OCI-LY1 (cell line): ENCODE measurements around the gene DOK6.

Source experiments
- H2AFZ ChIP-seq: fragments of 200-600 bp; sonication (generic), shearing (Covaris generic); 2 replicates; pipeline ENCODE4 v1.6.0; 2014; ENCODE audit warnings: antibody characterized with exemption, mild to moderate bottlenecking, low read length
- H3F3A ChIP-seq: fragments of 200-600 bp; sonication (generic), shearing (Covaris generic); 2 replicates; pipeline ENCODE4 v1.6.0; 2014; ENCODE audit warnings: mild to moderate bottlenecking, antibody characterized with exemption, low read length, moderate library complexity; ENCODE audit not compliant: insufficient read depth
- H3K27ac ChIP-seq: fragments of 200-600 bp; sonication (generic); 2 replicates; pipeline ENCODE4 v1.5.1; 2014; ENCODE audit warnings: low read length, mixed run types, mild to moderate bottlenecking, low read depth; ENCODE audit not compliant: poor library complexity, severe bottlenecking
- H3K27me3 ChIP-seq: fragments of 200-600 bp; sonication (generic); 2 replicates; pipeline ENCODE4 v1.6.0; 2014; ENCODE audit warnings: antibody characterized with exemption, mild to moderate bottlenecking, low read length, moderate library complexity; ENCODE audit not compliant: insufficient read depth
- H3K36me3 ChIP-seq: fragments of 200-600 bp; sonication (generic); 2 replicates; pipeline ENCODE4 v1.6.1; 2014; ENCODE audit warnings: mild to moderate bottlenecking, antibody characterized with exemption, low read length, moderate library complexity, mixed read lengths; ENCODE audit not compliant: insufficient read depth
- H3K4me1 ChIP-seq: fragments of 200-600 bp; sonication (generic); 2 replicates; pipeline ENCODE4 v1.5.1; 2014; ENCODE audit warnings: mild to moderate bottlenecking, low read length, moderate library complexity; ENCODE audit not compliant: insufficient read depth, severe bottlenecking
- H3K4me2 ChIP-seq: fragments of 200-600 bp; sonication (generic), shearing (Covaris generic); 2 replicates; pipeline ENCODE4 v1.6.1; 2014; ENCODE audit warnings: low read length
- H3K4me3 ChIP-seq: fragments of 200-600 bp; sonication (generic); 2 replicates; pipeline ENCODE4 v1.5.1; 2014; ENCODE audit warnings: low read length, low read depth, mild to moderate bottlenecking, mixed read lengths; ENCODE audit not compliant: poor library complexity, severe bottlenecking
- H3K79me2 ChIP-seq: fragments of 200-600 bp; shearing (Covaris generic); 2 replicates; pipeline ENCODE4 v1.6.1; 2016; ENCODE audit warnings: mixed run types, low read length, mixed read lengths; ENCODE audit not compliant: insufficient read depth
- H3K9ac ChIP-seq: fragments of 200-600 bp; sonication (generic), shearing (Covaris generic); 2 replicates; pipeline ENCODE4 v1.6.1; 2014; ENCODE audit warnings: mild to moderate bottlenecking, low read length, mixed read lengths
- H3K9me2 ChIP-seq: fragments of 200-600 bp; sonication (generic), shearing (Covaris generic); 2 replicates; pipeline ENCODE4 v1.6.1; 2014; ENCODE audit warnings: low read depth, mild to moderate bottlenecking, low read length, mixed read lengths
- H3K9me3 ChIP-seq: fragments of 200-600 bp; shearing (Covaris generic); 2 replicates; pipeline ENCODE4 v1.6.1; 2014; ENCODE audit warnings: low read length, mixed read lengths
- H4K20me1 ChIP-seq: fragments of 200-600 bp; sonication (generic), shearing (Covaris generic); 2 replicates; pipeline ENCODE4 v1.6.0; 2016; ENCODE audit warnings: mild to moderate bottlenecking, low read length; ENCODE audit not compliant: insufficient read depth
- CTCF ChIP-seq: fragments of 200-600 bp; sonication (generic), shearing (Covaris generic); IDR thresholded peaks from 2 replicates; pipeline ENCODE4 v1.5.1; 2017; ENCODE audit warnings: mild to moderate bottlenecking, antibody characterized with exemption, low read length, moderate library complexity, mixed read lengths
- EZH2 ChIP-seq: fragments of 200-600 bp; sonication (generic), shearing (Covaris generic); IDR thresholded peaks from 2 replicates; pipeline ENCODE4 v1.8.0; 2017; ENCODE audit warnings: borderline replicate concordance, mixed run types, mild to moderate bottlenecking, antibody characterized with exemption, low read length, moderate library complexity, mixed read lengths

The DOK6 gene

GRCh38 chr18:69401226-69401971 is 711 bp downstream of the DOK6 start:
- no peak for TF ChIP-seq CTCF
- TF ChIP-seq EZH2 = no peak
- H2AFZ ChIP-seq = no peak overlapping the region
- no peak overlapping the region for H3K9ac ChIP-seq
- no peak overlapping the region for H3K4me3 ChIP-seq
- no peaks in the 10 kb centered on the region for H3K9me3 ChIP-seq
- no peaks in the 10 kb centered on the region for H3K9me2 ChIP-seq
- no peaks in the 10 kb centered on the region for H3K4me1 ChIP-seq
- H3K27ac ChIP-seq = no peak overlapping the region
- H3K27me3 ChIP-seq = no peaks in the 10 kb centered on the region
- H3K79me2 ChIP-seq = no peaks in the 10 kb centered on the region
- H3K36me3 ChIP-seq = no peaks in the 10 kb centered on the region
- no peaks in the 10 kb centered on the region for H3F3A ChIP-seq
- H3K4me2 ChIP-seq = no peak overlapping the region
- no peaks in the 10 kb centered on the region for H4K20me1 ChIP-seq

GRCh38 chr18:69401972-69402532 is 1.4 kb downstream of the DOK6 start:
- Histone ChIP-seq H3K4me1 (no peaks in the 10 kb centered on the region), H2AFZ (no peak overlapping the region), H3K79me2 (no peaks in the 10 kb centered on the region), H3K27ac (no peak overlapping the region), H3K27me3 (no peaks in the 10 kb centered on the region), H3K9ac (no peak overlapping the region), H3K9me2 (no peaks in the 10 kb centered on the region), H3K4me3 (no peak overlapping the region), H3F3A (no peaks in the 10 kb centered on the region), H3K36me3 (no peaks in the 10 kb centered on the region), H3K4me2 (no peak overlapping the region), H3K9me3 (no peaks in the 10 kb centered on the region), H4K20me1 (no peaks in the 10 kb centered on the region)
- TF ChIP-seq CTCF (no peak), EZH2 (no peak)

GRCh38 chr18:69402533-69402989 is 1.9 kb downstream of the DOK6 start:
- Histone ChIP-seq H3K4me2 (no peak overlapping the region), H3K27ac (no peak overlapping the region), H3F3A (no peaks in the 10 kb centered on the region), H4K20me1 (no peaks in the 10 kb centered on the region), H3K79me2 (no peaks in the 10 kb centered on the region), H3K9ac (no peak overlapping the region), H2AFZ (no peak overlapping the region), H3K9me2 (no peaks in the 10 kb centered on the region), H3K9me3 (no peaks in the 10 kb centered on the region), H3K27me3 (no peaks in the 10 kb centered on the region), H3K4me3 (no peak overlapping the region), H3K4me1 (no peaks in the 10 kb centered on the region), H3K36me3 (no peaks in the 10 kb centered on the region)
- TF ChIP-seq CTCF (no peak), EZH2 (no peak)
